Liver (tissue), 9 donors: ENCODE measurements around the gene PTK7. TPM values are rescaled to one million over a fixed set of nuclear protein-coding genes. Genes with fewer than 3 reads are reported as not detected.

Experiments
- DNase-seq: peaks from one replicate; pipeline ENCODE4 v3.0.0-alpha.2; 2017; ENCODE audit warnings: low spot score
- H3K27ac ChIP-seq, 2 donors: one replicate each; pipeline ENCODE4 v1.7.0; 2013; ENCODE audit warnings: inconsistent platforms in 2 of 2, low read length in 2 of 2, control low read depth in 1 of 2, low read depth in 1 of 2, mild to moderate bottlenecking in 1 of 2
- H3K27me3 ChIP-seq, 4 donors: one replicate each; pipeline versions ENCODE4 v1.6.1 to v1.7.0; 2013; ENCODE audit warnings: low read length in 3 of 4, inconsistent platforms in 1 of 4, mild to moderate bottlenecking in 1 of 4, moderate library complexity in 1 of 4; ENCODE audit not compliant: control insufficient read depth in 4 of 4, insufficient read depth in 4 of 4
- H3K36me3 ChIP-seq, 4 donors: one replicate each; pipeline versions ENCODE4 v1.6.1 to v1.7.0; 2013; ENCODE audit warnings: low read length in 3 of 4, mild to moderate bottlenecking in 3 of 4, low read depth in 1 of 4, moderate library complexity in 1 of 4; ENCODE audit not compliant: control insufficient read depth in 4 of 4, insufficient read depth in 3 of 4
- H3K4me1 ChIP-seq, 4 donors: one replicate each; pipeline versions ENCODE4 v1.6.1 to v1.7.0; 2013; ENCODE audit warnings: low read length in 3 of 4, mild to moderate bottlenecking in 3 of 4, moderate library complexity in 1 of 4; ENCODE audit not compliant: control insufficient read depth in 4 of 4, insufficient read depth in 4 of 4
- H3K4me3 ChIP-seq, 3 donors: one replicate each; pipeline versions ENCODE4 v1.6.1 to v1.7.0; 2013; ENCODE audit warnings: low read length in 3 of 3, control low read depth in 1 of 3, low read depth in 1 of 3, mild to moderate bottlenecking in 1 of 3
- H3K9ac ChIP-seq, 2 donors: one replicate each; pipeline ENCODE4 v1.7.0; 2013; ENCODE audit warnings: low read length in 2 of 2, mild to moderate bottlenecking in 2 of 2, moderate library complexity in 2 of 2, control low read depth in 1 of 2, low read depth in 1 of 2
- H3K9me3 ChIP-seq, 4 donors: one replicate each; pipeline versions ENCODE4 v1.6.1 to v1.7.0; 2013; ENCODE audit warnings: low read length in 3 of 4; ENCODE audit not compliant: control insufficient read depth in 4 of 4
- ATF3 ChIP-seq: IDR thresholded peaks from 2 replicates; pipeline ENCODE4 v1.6.1; 2016; ENCODE audit warnings: antibody characterized with exemption
- EGR1 ChIP-seq, 2 donors: IDR thresholded peaks; 2 replicates each; pipeline ENCODE4 v1.6.1; 2016 to 2018; ENCODE audit warnings: antibody characterized with exemption in 2 of 2, low read depth in 2 of 2
- FOXA1 ChIP-seq: IDR thresholded peaks from 2 replicates; pipeline ENCODE4 v1.6.1; 2016; ENCODE audit warnings: antibody characterized with exemption
- FOXA2 ChIP-seq: IDR thresholded peaks from 2 replicates; pipeline ENCODE4 v1.6.1; 2016; ENCODE audit warnings: antibody characterized with exemption
- GABPA ChIP-seq, 2 donors: IDR thresholded peaks in 1 of 2; conservative IDR thresholded peaks in 1 of 2; 2 replicates each; pipeline ENCODE4 v1.6.1; 2016; ENCODE audit warnings: antibody characterized with exemption in 2 of 2, mild to moderate bottlenecking in 1 of 2, moderate library complexity in 1 of 2
- HNF4A ChIP-seq, 2 donors: conservative IDR thresholded peaks; 2 replicates each; pipeline ENCODE4 v1.6.1; 2016; ENCODE audit warnings: antibody characterized with exemption in 2 of 2, mild to moderate bottlenecking in 2 of 2
- HNF4G ChIP-seq: IDR thresholded peaks from 2 replicates; pipeline ENCODE4 v1.6.1; 2016; ENCODE audit warnings: antibody characterized with exemption
- JUND ChIP-seq, 2 donors: IDR thresholded peaks; 2 replicates each; pipeline ENCODE4 v1.6.1; 2016; ENCODE audit warnings: antibody characterized with exemption in 2 of 2
- MAX ChIP-seq: IDR thresholded peaks from 2 replicates; pipeline ENCODE4 v1.6.1; 2016; ENCODE audit warnings: antibody characterized with exemption
- NR2F2 ChIP-seq: IDR thresholded peaks from 2 replicates; pipeline ENCODE4 v1.6.1; 2016; ENCODE audit warnings: antibody characterized with exemption
- RAD21 ChIP-seq, 2 donors: IDR thresholded peaks; 2 replicates each; pipeline ENCODE4 v1.6.1; 2016; ENCODE audit warnings: antibody characterized with exemption in 2 of 2, mild to moderate bottlenecking in 2 of 2
- REST ChIP-seq: IDR thresholded peaks from 2 replicates; pipeline ENCODE4 v1.6.1; 2016; ENCODE audit warnings: antibody characterized with exemption, mild to moderate bottlenecking
- RXRA ChIP-seq, 2 donors: IDR thresholded peaks; 2 replicates each; pipeline ENCODE4 v1.6.1; 2017 to 2018; ENCODE audit warnings: antibody characterized with exemption in 2 of 2, mild to moderate bottlenecking in 1 of 2
- SP1 ChIP-seq: IDR thresholded peaks from 2 replicates; pipeline ENCODE4 v1.6.1; 2018; ENCODE audit warnings: antibody characterized with exemption, mild to moderate bottlenecking
- TAF1 ChIP-seq: conservative IDR thresholded peaks from 2 replicates; pipeline ENCODE4 v1.6.1; 2016; ENCODE audit warnings: antibody characterized with exemption, mild to moderate bottlenecking
- YY1 ChIP-seq: IDR thresholded peaks from 2 replicates; pipeline ENCODE4 v1.6.1; 2016; ENCODE audit warnings: antibody characterized with exemption, mild to moderate bottlenecking
- ZBTB33 ChIP-seq: IDR thresholded peaks from 2 replicates; pipeline ENCODE4 v1.6.1; 2016; ENCODE audit warnings: antibody characterized with exemption
- WGBS: extraction: QIAGEN DNeasy Blood & Tissue Kit; methylation state at CpG from one replicate; pipeline ENCODE4 v1.1.7; 2013; 5-methylcytosine and 5-hydroxymethylcytosine counted together
- polyA plus RNA-seq, 2 donors: library from polyadenylated mRNA; stranded (reverse) in 1 of 2; unstranded in 1 of 2; fragments of 200-250 nt in 1 of 2; fragments of >200 nt in 1 of 2; fragmentation: Nextera tagmentation in 1 of 2; extraction: Ambion mirVana in 1 of 2; gene quantifications; one replicate each; pipeline versions ENCODE4 v1.2.1 to v1.2.3, GENCODE V29; 2013 to 2015
- total RNA-seq, 2 donors: library from RNA; depleted of rRNA; stranded (reverse); fragments of >200 nt; gene quantifications; one replicate each; pipeline ENCODE4 v1.2.3, GENCODE V29; 2014
- donor health status: healthy.
- donor health status: healthy.
- donor health status: healthy.
- donor health status: healthy.
- donor health status: healthy.

The PTK7 gene
- total and polyA plus RNA-seq, 4 donors, result 0.67 to 10.5 (median 1.3) TPM

GRCh38 chr6:43058531-43058930 is 17.6 kb upstream of the PTK7 start:
- Histone ChIP-seq H3K4me1 (peaks cover 2 to 47% (median 36%) of the 10 kb centered on the region in 4 donors), H3K27ac (peak overlapping the region in 1 of 2 donors; percentile 89), H3K9me3 (no peaks in the 10 kb centered on the region), H3K27me3 (no peaks in the 10 kb centered on the region), H3K4me3 (peak overlapping the region; percentile 91 to 97 (median 92)), H3K36me3 (peaks cover 2 to 19% (median 11%) of the 10 kb centered on the region in 4 donors), H3K9ac (peak overlapping the region; percentile 88 to 91)
- 78% methylated on average over 1 of the region's 1 CpG for WGBS
- no peak for DNase-seq
- TF ChIP-seq TAF1 (no peak), NR2F2 (no peak)

GRCh38 chr6:43059168-43060033 is 16.7 kb upstream of the PTK7 start, which contains the start of the genes KLC4 and MRPL2:
Gene KLC4, plus strand, starts transcription at chr6:43059631. Its CDS starts 1,705 bp downstream, at chr6:43061336.
Gene MRPL2, minus strand, starts transcription at chr6:43059434. Its CDS starts 53 bp downstream, at chr6:43059381.
- TF ChIP-seq ZBTB33, result peak; percentile 81
- TF ChIP-seq TAF1, result no peak
- peak; percentile 66 for TF ChIP-seq NR2F2
- peak; percentile 90 for TF ChIP-seq MAX
- TF ChIP-seq RAD21 (IDR thresholded peaks at IDR 0.05), result peak in 1 of 2 donors; percentile 12
- peak; percentile 35 to 53 for TF ChIP-seq RXRA (IDR thresholded peaks at IDR 0.05)
- TF ChIP-seq FOXA2, result no peak
- TF ChIP-seq YY1, result peak; percentile 99
- peak; percentile 88 to 89 for TF ChIP-seq HNF4A (conservative IDR thresholded peaks at IDR 0.05)
- TF ChIP-seq EGR1 (IDR thresholded peaks at IDR 0.05; ENCODE audit: low read depth in 2 of 2), result peak; percentile 77 to 80
- TF ChIP-seq HNF4G, result peak; percentile 64
- peak in 1 of 2 donors; percentile 75 for TF ChIP-seq GABPA (IDR thresholded peaks at IDR 0.05 in 1 of 2, conservative IDR thresholded peaks at IDR 0.05 in 1 of 2)
- no peak for TF ChIP-seq FOXA1
- peak; percentile 19 for TF ChIP-seq REST
- TF ChIP-seq ATF3, result no peak
- TF ChIP-seq SP1, result peak; percentile 75
- peak in 1 of 2 donors; percentile 11 for TF ChIP-seq JUND (IDR thresholded peaks at IDR 0.05)
- under 1% methylated on average over 64 of the region's 64 CpGs for WGBS
- Histone ChIP-seq H3K27me3 (no peaks in the 10 kb centered on the region), H3K4me3 (peak within 1 kb of the TSS; percentile 91 to 97 (median 92)), H3K9ac (peak within 1 kb of the TSS; percentile 91 to 92), H3K27ac (peak within 1 kb of the TSS; percentile 83 to 89), H3K4me1 (peaks cover 0 to 43% (median 33%) of the 10 kb centered on the region in 4 donors), H3K36me3 (peaks cover 2 to 21% (median 12%) of the 10 kb centered on the region in 4 donors), H3K9me3 (no peaks in the 10 kb centered on the region)
- peak; percentile 100 for DNase-seq
